Erythroblast (primary cell): ENCODE results near the gene ANAPC5.
"Not testable (repeated sequence)": the region's sequence is repeated elsewhere in the genome, so short reads cannot be mapped to it uniquely, and the experiment has no call there.

Experiments
- DNase-seq, 2 experiments: peaks; one replicate each; lab custom pipeline; 2025; lab: John Stamatoyannopoulos, UW
- GATA1 ChIP-seq: IDR thresholded peaks from 2 replicates; pipeline ENCODE4 v1.6.1; 2011; ENCODE audit warnings: low read depth, mild to moderate bottlenecking, control low read depth, low read length, moderate library complexity
- POLR2A ChIP-seq: IDR thresholded peaks from 2 replicates; pipeline ENCODE4 v1.6.1; 2011; ENCODE audit warnings: mild to moderate bottlenecking, low read length

The ANAPC5 gene

GRCh38 chr12:121345151-121345815 is 6.9 kb downstream of the ANAPC5 start:
- no peak for DNase-seq
- no peak for TF ChIP-seq GATA1
- no peak for TF ChIP-seq POLR2A

- no peak for DNase-seq
- no peak for TF ChIP-seq POLR2A
- no peak for TF ChIP-seq GATA1
Measured at GRCh38 chr12:121344506-121344905, 7.7 kb downstream of the ANAPC5 start.

GRCh38 chr12:121337416-121337815 is 14.8 kb downstream of the ANAPC5 start:
- DNase-seq = no peak
- TF ChIP-seq GATA1 = no peak
- TF ChIP-seq POLR2A = no peak

- TF ChIP-seq POLR2A = no peak
- no peak for TF ChIP-seq GATA1
- peak; percentile 71 to 76 for DNase-seq
Measured at GRCh38 chr12:121334513-121335343, 17.5 kb downstream of the ANAPC5 start.

- TF ChIP-seq GATA1 (no peak), POLR2A (no peak)
- no peak for DNase-seq
Measured at GRCh38 chr12:121333747-121334146, 18.5 kb downstream of the ANAPC5 start.

- TF ChIP-seq POLR2A (no peak), GATA1 (no peak)
- DNase-seq = no peak
Measured at GRCh38 chr12:121331248-121331647, 21.0 kb downstream of the ANAPC5 start.

- DNase-seq = no peak
- TF ChIP-seq POLR2A (no peak), GATA1 (no peak)
Measured at GRCh38 chr12:121330692-121331091, 21.5 kb downstream of the ANAPC5 start.

- TF ChIP-seq GATA1 = no peak
- no peak for TF ChIP-seq POLR2A
- no peak for DNase-seq
Measured at GRCh38 chr12:121330195-121330594, 22.0 kb downstream of the ANAPC5 start.

- DNase-seq = no peak
- no peak for TF ChIP-seq POLR2A
- TF ChIP-seq GATA1 = no peak
Measured at GRCh38 chr12:121328620-121329019, 23.6 kb downstream of the ANAPC5 start.

GRCh38 chr12:121326996-121327674 is 25.1 kb downstream of the ANAPC5 start:
- TF ChIP-seq POLR2A (no peak), GATA1 (no peak)
- DNase-seq = no peak

- TF ChIP-seq GATA1 = no peak
- no peak for TF ChIP-seq POLR2A
- DNase-seq = no peak
Measured at GRCh38 chr12:121325922-121326396, 26.3 kb downstream of the ANAPC5 start.

GRCh38 chr12:121323908-121324307 is 28.3 kb downstream of the ANAPC5 start:
- TF ChIP-seq POLR2A = no peak
- no peak for TF ChIP-seq GATA1
- no peak for DNase-seq

GRCh38 chr12:121318121-121318520 is 34.1 kb downstream of the ANAPC5 start:
- DNase-seq = no peak
- TF ChIP-seq POLR2A (no peak), GATA1 (no peak)

GRCh38 chr12:121314431-121314830 is 37.8 kb downstream of the ANAPC5 start:
- no peak for TF ChIP-seq GATA1
- TF ChIP-seq POLR2A = no peak
- no peak for DNase-seq

- DNase-seq = not testable (repeated sequence)
Measured at GRCh38 chr12:121310231-121310630, 42.0 kb downstream of the ANAPC5 start.

GRCh38 chr12:121307397-121307796 is 44.8 kb downstream of the ANAPC5 start:
- not testable (repeated sequence) for DNase-seq
